Uterus (tissue), 4 donors: Measurements from ENCODE around the gene SLC35F3. TPM values are rescaled to one million over a fixed set of nuclear protein-coding genes. Genes with fewer than 3 reads are reported as not detected.

Experiments
- DNase-seq, 2 donors: peaks; one replicate each; pipeline ENCODE4 v3.0.0-alpha.2; 2019 to 2020
- H3K27ac ChIP-seq, 2 donors: fragments of 200-600 bp; sonication (generic); 1 replicate in 1 of 2; 2 replicates in 1 of 2; pipeline ENCODE4 v1.5.1; 2016 to 2018
- H3K27me3 ChIP-seq, 2 donors: fragments of 200-600 bp; sonication (generic); one replicate each; pipeline ENCODE4 v1.5.1; 2018 to 2019; ENCODE audit warnings: control low read depth in 1 of 2
- H3K36me3 ChIP-seq, 2 donors: fragments of 200-600 bp; sonication (generic); one replicate each; pipeline ENCODE4 v1.5.1; 2019; ENCODE audit warnings: control low read depth in 1 of 2
- H3K4me1 ChIP-seq, 2 donors: fragments of 200-600 bp; sonication (generic); one replicate each; pipeline ENCODE4 v1.5.1; 2018 to 2019; ENCODE audit warnings: control low read depth in 1 of 2
- H3K4me3 ChIP-seq, 2 donors: fragments of 200-600 bp; sonication (generic); 1 replicate in 1 of 2; 2 replicates in 1 of 2; pipeline ENCODE4 v1.5.1; 2018 to 2019; ENCODE audit warnings: mild to moderate bottlenecking in 1 of 2
- H3K9me3 ChIP-seq, 2 donors: fragments of 200-600 bp; sonication (generic); one replicate each; pipeline ENCODE4 v1.5.1; 2019; ENCODE audit warnings: control low read depth in 1 of 2
- POLR2A ChIP-seq, 2 donors: fragments of 450-650 bp; IDR thresholded peaks; one replicate each; pipeline ENCODE4 v1.6.1; 2016; ENCODE audit warnings: antibody characterized with exemption in 2 of 2, mild to moderate bottlenecking in 1 of 2, moderate library complexity in 1 of 2
- intact Hi-C: fragments of 100-400 bp; cut with DNase I; formaldehyde crosslinking; loops from one replicate; pipeline ENCODE4 v1.15.1; 2023; ENCODE audit warnings: low total_unique reads
- total RNA-seq, 4 donors: library from RNA; depleted of rRNA in 3 of 4; stranded (reverse); fragments of >200 nt in 3 of 4; gene quantifications; one replicate each; pipeline versions ENCODE4 v1.1.0 to v1.2.4, GENCODE V29; 2014 to 2023
- TF ChIP-seq, protein P1 (sequence below), 4 experiments: fragments of 200-600 bp in 2 of 4; fragments of 450-650 bp in 2 of 4; sonication (generic) in 2 of 4; IDR thresholded peaks; one replicate each; pipeline ENCODE4 v1.5.1; 2016 to 2019; ENCODE audit warnings: antibody characterized with exemption in 4 of 4, mild to moderate bottlenecking in 2 of 4, moderate library complexity in 1 of 4
- donor health status: DM: yes; HTN: yes; CAD: no.

Gene SLC35F3
- total RNA-seq, 4 donors from 2014 or later: 0.24 to 0.62 (median 0.26) TPM; not detected in 1

GRCh38 chr1:233938476-233938875 lies 34.0 kb downstream of the SLC35F3 start:
- intact Hi-C loops: no loop called here
- Histone ChIP-seq H3K27me3 (no peaks in the 10 kb centered on the region), H3K27ac (no peak overlapping the region), H3K36me3 (no peaks in the 10 kb centered on the region), H3K4me3 (no peak overlapping the region), H3K4me1 (no peaks in the 10 kb centered on the region), H3K9me3 (no peaks in the 10 kb centered on the region)
- no peak for TF ChIP-seq POLR2A (IDR thresholded peaks at IDR 0.05)
- TF ChIP-seq, protein P1, sequence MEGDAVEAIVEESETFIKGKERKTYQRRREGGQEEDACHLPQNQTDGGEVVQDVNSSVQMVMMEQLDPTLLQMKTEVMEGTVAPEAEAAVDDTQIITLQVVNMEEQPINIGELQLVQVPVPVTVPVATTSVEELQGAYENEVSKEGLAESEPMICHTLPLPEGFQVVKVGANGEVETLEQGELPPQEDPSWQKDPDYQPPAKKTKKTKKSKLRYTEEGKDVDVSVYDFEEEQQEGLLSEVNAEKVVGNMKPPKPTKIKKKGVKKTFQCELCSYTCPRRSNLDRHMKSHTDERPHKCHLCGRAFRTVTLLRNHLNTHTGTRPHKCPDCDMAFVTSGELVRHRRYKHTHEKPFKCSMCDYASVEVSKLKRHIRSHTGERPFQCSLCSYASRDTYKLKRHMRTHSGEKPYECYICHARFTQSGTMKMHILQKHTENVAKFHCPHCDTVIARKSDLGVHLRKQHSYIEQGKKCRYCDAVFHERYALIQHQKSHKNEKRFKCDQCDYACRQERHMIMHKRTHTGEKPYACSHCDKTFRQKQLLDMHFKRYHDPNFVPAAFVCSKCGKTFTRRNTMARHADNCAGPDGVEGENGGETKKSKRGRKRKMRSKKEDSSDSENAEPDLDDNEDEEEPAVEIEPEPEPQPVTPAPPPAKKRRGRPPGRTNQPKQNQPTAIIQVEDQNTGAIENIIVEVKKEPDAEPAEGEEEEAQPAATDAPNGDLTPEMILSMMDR (IDR thresholded peaks at IDR 0.05): no peak
- no peak for DNase-seq

DNA sequence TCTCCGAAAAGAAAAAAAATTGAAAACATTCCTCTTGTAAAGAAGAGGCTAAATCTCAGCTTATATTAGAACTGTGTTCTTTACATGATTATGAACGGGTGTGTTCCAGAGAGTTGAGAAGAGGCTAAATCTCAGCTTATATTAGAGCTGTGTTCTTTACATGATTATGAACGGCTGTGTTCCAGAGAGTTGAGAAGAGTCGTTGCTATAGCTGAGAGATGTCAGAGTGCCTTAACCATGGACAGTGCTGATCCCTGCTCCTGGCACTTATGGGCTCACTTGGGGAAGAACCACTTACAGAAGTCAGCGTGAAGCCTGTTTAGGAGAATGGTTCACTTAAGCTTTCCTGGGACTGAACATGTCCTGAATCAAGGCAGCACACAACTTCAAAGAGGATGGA lies 35.0 kb downstream of the SLC35F3 start:
- no peaks in the 10 kb centered on the region for H3K4me1 ChIP-seq
- no peak for DNase-seq
- no peaks in the 10 kb centered on the region for H3K9me3 ChIP-seq
- H3K27me3 ChIP-seq: no peaks in the 10 kb centered on the region
- H3K4me3 ChIP-seq: no peak overlapping the region
- no peaks in the 10 kb centered on the region for H3K36me3 ChIP-seq
- H3K27ac ChIP-seq: no peak overlapping the region
- TF ChIP-seq, protein P1 (IDR thresholded peaks at IDR 0.05): no peak
- TF ChIP-seq POLR2A (IDR thresholded peaks at IDR 0.05): no peak
- intact Hi-C loops: no loop called here

- no peaks in the 10 kb centered on the region for H3K9me3 ChIP-seq
- no peaks in the 10 kb centered on the region for H3K36me3 ChIP-seq
- no peaks in the 10 kb centered on the region for H3K4me1 ChIP-seq
- no peak for DNase-seq
- H3K27ac ChIP-seq: no peak overlapping the region
- intact Hi-C loops: no loop called here
- no peaks in the 10 kb centered on the region for H3K27me3 ChIP-seq
- TF ChIP-seq, protein P1 (IDR thresholded peaks at IDR 0.05): no peak
- TF ChIP-seq POLR2A (IDR thresholded peaks at IDR 0.05): no peak
- H3K4me3 ChIP-seq: no peak overlapping the region
These were observed 36.4 kb downstream of the SLC35F3 start for GRCh38 chr1:233940908-233941307.

DNA sequence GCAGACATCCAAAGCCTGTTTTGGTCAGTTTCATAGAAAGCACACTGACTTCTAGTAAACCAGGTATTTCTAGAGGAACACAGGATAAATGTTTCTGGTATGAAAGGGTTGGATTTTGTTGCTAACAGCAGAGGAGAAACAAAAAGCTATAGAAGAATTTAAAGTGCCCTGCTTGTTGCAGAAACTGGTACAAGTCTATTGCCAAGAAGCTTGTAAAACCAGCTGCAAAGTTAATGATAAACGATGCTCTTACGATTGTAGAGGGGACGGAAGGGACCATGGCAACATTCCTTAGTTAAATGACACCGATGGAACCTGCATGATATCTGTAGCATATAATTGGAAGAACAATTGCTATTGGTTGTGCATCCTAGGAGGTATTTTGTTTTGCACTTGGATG lies 40.1 kb downstream of the SLC35F3 start:
- no peak for DNase-seq
- intact Hi-C loops: no loop called here
- TF ChIP-seq, protein P1 (IDR thresholded peaks at IDR 0.05): no peak
- TF ChIP-seq POLR2A (IDR thresholded peaks at IDR 0.05): no peak

GRCh38 chr1:233945573-233945972 lies 41.1 kb downstream of the SLC35F3 start:
- H3K36me3 ChIP-seq: no peaks in the 10 kb centered on the region
- TF ChIP-seq, protein P1 (IDR thresholded peaks at IDR 0.05): no peak
- no peak for TF ChIP-seq POLR2A (IDR thresholded peaks at IDR 0.05)
- H3K4me1 ChIP-seq: no peaks in the 10 kb centered on the region
- H3K4me3 ChIP-seq: no peak overlapping the region
- DNase-seq: no peak
- intact Hi-C loops: no loop called here
- H3K9me3 ChIP-seq: no peaks in the 10 kb centered on the region
- H3K27me3 ChIP-seq: no peaks in the 10 kb centered on the region
- H3K27ac ChIP-seq: no peak overlapping the region

More for the DNA sequence above, 40.1 kb downstream of the SLC35F3 start:
- no peaks in the 10 kb centered on the region for H3K4me1 ChIP-seq
- no peaks in the 10 kb centered on the region for H3K36me3 ChIP-seq
- H3K27ac ChIP-seq: no peak overlapping the region
- no peak overlapping the region for H3K4me3 ChIP-seq
- H3K27me3 ChIP-seq: no peaks in the 10 kb centered on the region
- H3K9me3 ChIP-seq: no peaks in the 10 kb centered on the region
